GM19023 (cell line): Measurements from ENCODE around the gene TSHZ2.

Experiments used
- ATAC-seq: cut with Tn5 transposase; IDR thresholded peaks from one replicate; pipeline ENCODE4 v1.9.1; 2021; ENCODE audit warnings: mild to moderate bottlenecking, moderate library complexity; ENCODE audit not compliant: unreplicated experiment

TSHZ2 gene

GRCh38 chr20:53223626-53224172 is 251.5 kb downstream of the TSHZ2 start:
- ATAC-seq: no peak

- ATAC-seq: no peak
These were observed 252.7 kb downstream of the TSHZ2 start for GRCh38 chr20:53224851-53225250.

- no peak for ATAC-seq
These were observed 254.7 kb downstream of the TSHZ2 start for GRCh38 chr20:53226826-53227225.

- ATAC-seq: no peak
These were observed 255.4 kb downstream of the TSHZ2 start for GRCh38 chr20:53227523-53227922.

GRCh38 chr20:53231061-53231460 is 258.9 kb downstream of the TSHZ2 start:
- no peak for ATAC-seq

- no peak for ATAC-seq
These were observed 265.3 kb downstream of the TSHZ2 start for GRCh38 chr20:53237461-53237860.

GRCh38 chr20:53238121-53238660 is 266.0 kb downstream of the TSHZ2 start:
- ATAC-seq: no peak

- ATAC-seq: no peak
These were observed 271.0 kb downstream of the TSHZ2 start for GRCh38 chr20:53243152-53243551.

- ATAC-seq: no peak
These were observed 272.6 kb downstream of the TSHZ2 start for GRCh38 chr20:53244711-53245110.

- ATAC-seq: no peak
These were observed 273.4 kb downstream of the TSHZ2 start for GRCh38 chr20:53245574-53245973.

- no peak for ATAC-seq
These were observed 275.4 kb downstream of the TSHZ2 start for GRCh38 chr20:53247468-53248103.

- no peak for ATAC-seq
These were observed 278.3 kb downstream of the TSHZ2 start for GRCh38 chr20:53250456-53250855.

- ATAC-seq: no peak
These were observed 279.8 kb downstream of the TSHZ2 start for GRCh38 chr20:53252002-53252401.

- ATAC-seq: no peak
These were observed 281.5 kb downstream of the TSHZ2 start for GRCh38 chr20:53253668-53254067.

GRCh38 chr20:53255102-53255710 is 283.0 kb downstream of the TSHZ2 start:
- ATAC-seq: no peak

GRCh38 chr20:53258741-53259140 is 286.6 kb downstream of the TSHZ2 start:
- ATAC-seq: no peak

GRCh38 chr20:53260168-53260567 is 288.0 kb downstream of the TSHZ2 start:
- no peak for ATAC-seq

GRCh38 chr20:53260591-53260990 is 288.4 kb downstream of the TSHZ2 start:
- ATAC-seq: no peak

- ATAC-seq: no peak
These were observed 290.2 kb downstream of the TSHZ2 start for GRCh38 chr20:53262365-53262764.

- ATAC-seq: no peak
These were observed 291.6 kb downstream of the TSHZ2 start for GRCh38 chr20:53263554-53264438.

GRCh38 chr20:53264604-53265003 is 292.4 kb downstream of the TSHZ2 start:
- no peak for ATAC-seq
